C4-2B (cell line): Measurements from ENCODE around the gene CGREF1.

Source experiments
- ZFX ChIP-seq: fragments of 450-650 bp; IDR thresholded peaks from 2 replicates; pipeline ENCODE4 v1.6.1; 2017
- TF ChIP-seq, protein P1 (sequence below): fragments of 450-650 bp; conservative IDR thresholded peaks from 2 replicates; pipeline ENCODE4 v1.5.1; 2017; ENCODE audit warnings: mild to moderate bottlenecking

- TF ChIP-seq, protein P1, sequence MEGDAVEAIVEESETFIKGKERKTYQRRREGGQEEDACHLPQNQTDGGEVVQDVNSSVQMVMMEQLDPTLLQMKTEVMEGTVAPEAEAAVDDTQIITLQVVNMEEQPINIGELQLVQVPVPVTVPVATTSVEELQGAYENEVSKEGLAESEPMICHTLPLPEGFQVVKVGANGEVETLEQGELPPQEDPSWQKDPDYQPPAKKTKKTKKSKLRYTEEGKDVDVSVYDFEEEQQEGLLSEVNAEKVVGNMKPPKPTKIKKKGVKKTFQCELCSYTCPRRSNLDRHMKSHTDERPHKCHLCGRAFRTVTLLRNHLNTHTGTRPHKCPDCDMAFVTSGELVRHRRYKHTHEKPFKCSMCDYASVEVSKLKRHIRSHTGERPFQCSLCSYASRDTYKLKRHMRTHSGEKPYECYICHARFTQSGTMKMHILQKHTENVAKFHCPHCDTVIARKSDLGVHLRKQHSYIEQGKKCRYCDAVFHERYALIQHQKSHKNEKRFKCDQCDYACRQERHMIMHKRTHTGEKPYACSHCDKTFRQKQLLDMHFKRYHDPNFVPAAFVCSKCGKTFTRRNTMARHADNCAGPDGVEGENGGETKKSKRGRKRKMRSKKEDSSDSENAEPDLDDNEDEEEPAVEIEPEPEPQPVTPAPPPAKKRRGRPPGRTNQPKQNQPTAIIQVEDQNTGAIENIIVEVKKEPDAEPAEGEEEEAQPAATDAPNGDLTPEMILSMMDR, result no peak
- no peak for TF ChIP-seq ZFX
Measured at GRCh38 chr2:27159271-27159670, 40.3 kb upstream of the CGREF1 start.
